Measurements from ENCODE around the gene NCK2. TPM values are rescaled to one million over a fixed set of nuclear protein-coding genes. Genes with fewer than 3 reads are reported as not detected.

The NCK2 gene
- polyA plus RNA-seq, 2 donors = 55.2 to 72.3 TPM

DNA sequence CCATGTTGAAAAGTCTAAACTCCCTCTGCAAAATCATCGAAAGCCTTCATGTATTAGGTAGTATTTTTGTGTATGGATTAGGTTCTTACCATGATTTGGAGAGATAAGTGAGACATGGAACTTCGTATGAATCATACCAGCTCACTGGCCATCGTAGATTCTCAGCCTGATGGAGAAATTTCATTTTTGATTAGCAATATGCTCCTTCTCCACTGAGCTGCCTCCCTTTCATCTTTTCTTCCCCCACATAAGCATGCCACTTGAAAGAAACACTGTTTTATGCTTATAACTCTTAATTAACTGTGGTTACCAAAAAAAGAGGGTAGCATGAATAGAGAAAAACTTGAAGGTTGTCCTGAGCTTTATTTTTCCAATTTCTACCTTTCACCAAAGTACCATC is 111.9 kb downstream of the NCK2 start:
- peaks cover 9 to 21% of the 10 kb centered on the region in 2 donors for H3K4me1 ChIP-seq (ENCODE audit: control insufficient read depth in 2 of 2, insufficient read depth in 2 of 2, low read length in 1 of 2)
- WGBS, 2 donors = 51 to 66% methylated on average over 3 of the region's 3 CpGs
- no peak overlapping the region for H3K4me3 ChIP-seq (ENCODE audit: low read depth in 1 of 2, low read length in 2 of 2)
- no peaks in the 10 kb centered on the region for H3K9me3 ChIP-seq (ENCODE audit: control insufficient read depth in 2 of 2, insufficient read depth in 1 of 2, low read depth in 1 of 2, low read length in 1 of 2)
- peak overlapping the region; percentile 47 to 80 for H3K27ac ChIP-seq (ENCODE audit: low read depth in 2 of 2, low read length in 1 of 2)
- H3K27me3 ChIP-seq (ENCODE audit: control insufficient read depth in 1 of 2, insufficient read depth in 2 of 2, low read length in 2 of 2) = no peaks in the 10 kb centered on the region
- H3K36me3 ChIP-seq (ENCODE audit: control insufficient read depth in 2 of 2, insufficient read depth in 2 of 2, low read length in 1 of 2) = peaks cover 0 to 7% of the 10 kb centered on the region in 2 donors

DNA sequence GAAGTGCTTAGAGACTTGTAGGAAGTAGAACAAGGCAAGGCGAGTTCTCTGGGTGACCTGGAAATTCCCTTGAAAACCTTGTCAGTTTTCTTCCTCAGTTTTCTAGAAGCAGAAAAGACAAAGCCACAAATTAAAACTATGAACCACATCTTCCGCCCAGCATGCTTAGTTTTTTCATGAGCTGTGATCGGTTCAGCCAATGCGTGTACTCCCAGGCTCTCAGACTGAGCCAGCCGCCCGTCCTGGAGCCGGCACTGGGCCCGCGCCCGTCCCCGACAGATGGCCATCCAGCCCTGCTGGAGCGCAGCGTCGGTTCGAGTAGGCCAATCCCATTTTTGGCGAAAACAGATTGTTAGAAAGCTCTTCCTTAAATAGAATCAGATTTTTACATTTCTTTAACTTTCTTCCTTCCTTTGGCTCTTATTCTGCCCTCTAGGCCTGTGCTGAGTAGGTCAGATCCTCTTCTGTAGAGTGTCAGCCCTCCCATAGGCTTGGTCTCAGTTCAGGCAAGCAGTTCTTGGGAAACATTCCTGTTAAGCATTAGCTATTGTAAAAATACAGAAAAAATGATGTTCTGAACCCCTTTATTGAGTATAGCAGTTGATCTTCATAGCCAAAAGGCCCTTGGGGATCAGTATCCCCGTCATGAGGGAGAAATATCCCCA is 112.5 kb downstream of the NCK2 start:
- Histone ChIP-seq H3K4me3 (ENCODE audit: low read depth in 1 of 2, low read length in 2 of 2) (no peak overlapping the region), H3K27ac (ENCODE audit: low read depth in 2 of 2, low read length in 1 of 2) (peak overlapping the region; percentile 53 to 80)

DNA sequence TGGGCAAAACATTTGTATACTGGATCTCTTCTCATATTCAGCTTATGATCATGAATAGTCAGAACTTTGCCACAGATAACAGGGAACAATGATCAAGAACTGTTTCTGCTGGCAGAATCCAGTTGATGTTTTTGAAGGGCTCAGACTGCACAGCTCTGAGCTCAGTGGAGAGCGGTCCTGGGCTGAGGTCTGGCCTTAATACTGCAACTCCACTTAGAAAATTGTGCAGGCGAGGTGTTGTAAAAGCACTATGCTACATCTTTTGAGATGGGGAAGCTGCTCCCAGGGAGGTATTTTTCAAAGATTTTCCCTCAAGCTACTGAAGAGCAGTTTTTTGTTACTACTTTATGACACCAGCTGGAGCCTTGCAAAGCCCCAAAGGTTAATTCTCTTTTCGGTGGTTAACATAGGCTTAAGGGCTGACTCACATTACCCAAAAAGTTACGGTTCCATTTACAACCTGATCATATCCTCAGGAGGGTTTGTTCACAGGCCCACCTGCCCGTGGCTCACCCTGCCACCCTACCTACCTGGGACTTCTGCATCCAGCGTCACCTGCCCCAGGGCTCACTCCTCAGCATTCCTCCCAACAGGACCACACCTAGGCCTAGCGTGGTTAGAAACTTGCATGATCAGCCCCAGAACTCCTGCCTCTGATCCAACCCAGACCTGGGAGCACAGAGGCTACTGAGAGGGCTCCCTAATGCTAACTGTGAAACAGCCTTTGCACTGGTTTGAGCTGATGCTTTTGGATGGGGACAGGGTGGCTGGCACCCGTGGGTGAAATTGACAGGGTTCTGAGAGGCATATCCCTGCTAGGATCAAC is 114.4 kb downstream of the NCK2 start:
- peaks cover 9 to 23% of the 10 kb centered on the region in 2 donors for H3K4me1 ChIP-seq (ENCODE audit: control insufficient read depth in 2 of 2, insufficient read depth in 2 of 2, low read length in 1 of 2)
- no peak overlapping the region for H3K4me3 ChIP-seq (ENCODE audit: low read depth in 1 of 2, low read length in 2 of 2)
- H3K36me3 ChIP-seq (ENCODE audit: control insufficient read depth in 2 of 2, insufficient read depth in 2 of 2, low read length in 1 of 2) = peaks cover 0 to 9% of the 10 kb centered on the region in 2 donors
- no peaks in the 10 kb centered on the region for H3K9me3 ChIP-seq (ENCODE audit: control insufficient read depth in 2 of 2, insufficient read depth in 1 of 2, low read depth in 1 of 2, low read length in 1 of 2)
- WGBS, 2 donors = 52 to 56% methylated on average over 8 of the region's 8 CpGs
- no peaks in the 10 kb centered on the region for H3K27me3 ChIP-seq (ENCODE audit: control insufficient read depth in 1 of 2, insufficient read depth in 2 of 2, low read length in 2 of 2)
- H3K27ac ChIP-seq (ENCODE audit: low read depth in 2 of 2, low read length in 1 of 2) = peak overlapping the region; percentile 64 to 71

More for the DNA sequence above, 112.5 kb downstream of the NCK2 start:
- Histone ChIP-seq H3K4me1 (ENCODE audit: control insufficient read depth in 2 of 2, insufficient read depth in 2 of 2, low read length in 1 of 2) (peaks cover 9 to 20% of the 10 kb centered on the region in 2 donors), H3K27me3 (ENCODE audit: control insufficient read depth in 1 of 2, insufficient read depth in 2 of 2, low read length in 2 of 2) (no peaks in the 10 kb centered on the region), H3K36me3 (ENCODE audit: control insufficient read depth in 2 of 2, insufficient read depth in 2 of 2, low read length in 1 of 2) (peaks cover 0 to 7% of the 10 kb centered on the region in 2 donors), H3K9me3 (ENCODE audit: control insufficient read depth in 2 of 2, insufficient read depth in 1 of 2, low read depth in 1 of 2, low read length in 1 of 2) (no peaks in the 10 kb centered on the region)
- WGBS, 2 donors = 80% methylated on average over 17 of the region's 17 CpGs

DNA sequence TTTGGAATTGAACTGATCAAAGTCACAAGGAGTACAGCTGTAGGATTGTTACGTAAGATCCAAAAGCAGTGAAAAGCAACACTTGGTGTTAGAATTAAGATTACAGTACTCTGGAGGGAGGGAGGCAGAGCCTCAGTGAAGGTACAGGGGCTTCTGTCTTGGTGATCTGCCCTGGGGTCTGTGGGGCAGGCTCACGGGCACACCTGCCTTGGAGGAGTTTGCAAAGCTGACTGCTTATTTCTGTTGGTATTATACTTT is 114.9 kb downstream of the NCK2 start:
- H3K27ac ChIP-seq (ENCODE audit: low read depth in 2 of 2, low read length in 1 of 2) = peak overlapping the region; percentile 64 to 71
- peaks cover 9 to 23% of the 10 kb centered on the region in 2 donors for H3K4me1 ChIP-seq (ENCODE audit: control insufficient read depth in 2 of 2, insufficient read depth in 2 of 2, low read length in 1 of 2)
- H3K4me3 ChIP-seq (ENCODE audit: low read depth in 1 of 2, low read length in 2 of 2) = no peak overlapping the region
- 65 to 88% methylated on average over 2 of the region's 2 CpGs for WGBS, 2 donors
- no peaks in the 10 kb centered on the region for H3K27me3 ChIP-seq (ENCODE audit: control insufficient read depth in 1 of 2, insufficient read depth in 2 of 2, low read length in 2 of 2)
- H3K36me3 ChIP-seq (ENCODE audit: control insufficient read depth in 2 of 2, insufficient read depth in 2 of 2, low read length in 1 of 2) = peaks cover 0 to 9% of the 10 kb centered on the region in 2 donors
- H3K9me3 ChIP-seq (ENCODE audit: control insufficient read depth in 2 of 2, insufficient read depth in 1 of 2, low read depth in 1 of 2, low read length in 1 of 2) = no peaks in the 10 kb centered on the region

DNA sequence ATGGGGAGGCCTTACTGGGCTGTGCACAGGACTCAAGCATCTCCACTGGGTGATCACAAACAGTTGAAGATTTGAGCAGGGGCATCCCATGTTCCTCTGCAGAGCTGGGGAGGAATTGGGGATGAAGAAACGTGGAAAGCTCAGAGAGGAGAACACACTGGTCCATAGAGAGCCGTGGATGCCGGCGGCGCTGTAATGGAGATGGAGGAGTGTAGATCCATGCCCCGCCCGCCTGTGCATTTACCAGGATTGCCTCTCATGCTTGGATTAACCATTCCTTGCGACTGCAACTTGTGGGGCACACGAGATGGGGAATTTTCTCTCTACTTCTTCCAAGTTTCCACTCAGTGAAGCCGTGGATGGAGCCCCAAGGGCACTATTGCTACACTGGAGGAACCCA is 115.9 kb downstream of the NCK2 start:
- H3K27me3 ChIP-seq (ENCODE audit: control insufficient read depth in 1 of 2, insufficient read depth in 2 of 2, low read length in 2 of 2) = no peaks in the 10 kb centered on the region
- WGBS, 2 donors = 93% methylated on average over 10 of the region's 10 CpGs

DNA sequence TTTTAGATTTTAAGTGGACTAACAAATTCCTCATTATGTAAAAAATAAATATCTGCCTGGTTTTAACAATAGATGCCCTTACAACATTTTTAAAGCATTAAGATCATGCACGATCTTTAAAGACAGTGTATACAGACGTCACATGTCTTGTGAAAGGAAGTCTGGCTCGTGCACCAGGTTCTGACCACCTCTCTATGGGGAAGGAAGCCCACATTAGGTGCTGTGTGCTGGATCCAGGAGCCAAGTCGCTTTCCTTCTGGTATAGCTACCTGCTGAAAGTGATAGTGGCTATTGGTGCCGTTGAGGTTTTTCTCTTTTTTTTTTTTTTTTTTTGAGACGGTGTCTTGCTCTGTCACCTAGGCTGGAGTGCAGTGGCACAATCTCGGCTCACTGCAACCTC is 116.5 kb downstream of the NCK2 start:
- peaks cover 10 to 17% of the 10 kb centered on the region in 2 donors for H3K4me1 ChIP-seq (ENCODE audit: control insufficient read depth in 2 of 2, insufficient read depth in 2 of 2, low read length in 1 of 2)
- no peaks in the 10 kb centered on the region for H3K27me3 ChIP-seq (ENCODE audit: control insufficient read depth in 1 of 2, insufficient read depth in 2 of 2, low read length in 2 of 2)
- H3K9me3 ChIP-seq (ENCODE audit: control insufficient read depth in 2 of 2, insufficient read depth in 1 of 2, low read depth in 1 of 2, low read length in 1 of 2) = no peaks in the 10 kb centered on the region
- no peak overlapping the region for H3K4me3 ChIP-seq (ENCODE audit: low read depth in 1 of 2, low read length in 2 of 2)
- H3K36me3 ChIP-seq (ENCODE audit: control insufficient read depth in 2 of 2, insufficient read depth in 2 of 2, low read length in 1 of 2) = peaks cover 0 to 9% of the 10 kb centered on the region in 2 donors
- WGBS, 2 donors = 77 to 79% methylated on average over 6 to 7 of the region's 7 CpGs
- H3K27ac ChIP-seq (ENCODE audit: low read depth in 2 of 2, low read length in 1 of 2) = no peak overlapping the region

More for the DNA sequence above, 115.9 kb downstream of the NCK2 start:
- peaks cover 9 to 18% of the 10 kb centered on the region in 2 donors for H3K4me1 ChIP-seq (ENCODE audit: control insufficient read depth in 2 of 2, insufficient read depth in 2 of 2, low read length in 1 of 2)
- H3K36me3 ChIP-seq (ENCODE audit: control insufficient read depth in 2 of 2, insufficient read depth in 2 of 2, low read length in 1 of 2) = peaks cover 0 to 9% of the 10 kb centered on the region in 2 donors
- no peaks in the 10 kb centered on the region for H3K9me3 ChIP-seq (ENCODE audit: control insufficient read depth in 2 of 2, insufficient read depth in 1 of 2, low read depth in 1 of 2, low read length in 1 of 2)
- no peak overlapping the region for H3K4me3 ChIP-seq (ENCODE audit: low read depth in 1 of 2, low read length in 2 of 2)
- no peak overlapping the region for H3K27ac ChIP-seq (ENCODE audit: low read depth in 2 of 2, low read length in 1 of 2)

DNA sequence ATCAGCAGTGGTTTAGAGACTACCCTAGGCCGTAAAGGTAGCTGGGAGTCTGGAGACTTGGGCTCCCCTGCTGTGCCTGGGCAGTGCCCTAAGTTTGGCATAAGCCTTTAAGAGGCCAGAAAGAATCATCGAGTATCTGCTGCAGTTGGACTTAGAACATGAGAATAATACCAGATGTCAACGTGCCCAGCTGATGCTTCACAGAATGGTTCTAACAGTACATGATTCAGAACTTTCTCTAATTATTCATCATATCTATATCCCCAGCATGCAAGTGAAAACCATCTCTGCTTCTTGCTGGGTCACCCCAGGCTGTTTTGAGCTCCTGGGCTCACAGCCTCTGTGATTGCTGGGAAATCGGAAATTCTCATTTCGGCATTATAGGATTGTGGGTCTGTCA is 118.1 kb downstream of the NCK2 start:
- H3K27ac ChIP-seq (ENCODE audit: low read depth in 2 of 2, low read length in 1 of 2) = no peak overlapping the region
- H3K36me3 ChIP-seq (ENCODE audit: control insufficient read depth in 2 of 2, insufficient read depth in 2 of 2, low read length in 1 of 2) = peaks cover 0 to 9% of the 10 kb centered on the region in 2 donors
- no peaks in the 10 kb centered on the region for H3K9me3 ChIP-seq (ENCODE audit: control insufficient read depth in 2 of 2, insufficient read depth in 1 of 2, low read depth in 1 of 2, low read length in 1 of 2)
- H3K4me1 ChIP-seq (ENCODE audit: control insufficient read depth in 2 of 2, insufficient read depth in 2 of 2, low read length in 1 of 2) = peaks cover 14 to 18% of the 10 kb centered on the region in 2 donors
- no peak overlapping the region for H3K4me3 ChIP-seq (ENCODE audit: low read depth in 1 of 2, low read length in 2 of 2)
- H3K27me3 ChIP-seq (ENCODE audit: control insufficient read depth in 1 of 2, insufficient read depth in 2 of 2, low read length in 2 of 2) = no peaks in the 10 kb centered on the region
- 74 to 77% methylated on average over 5 of the region's 5 CpGs for WGBS, 2 donors

DNA sequence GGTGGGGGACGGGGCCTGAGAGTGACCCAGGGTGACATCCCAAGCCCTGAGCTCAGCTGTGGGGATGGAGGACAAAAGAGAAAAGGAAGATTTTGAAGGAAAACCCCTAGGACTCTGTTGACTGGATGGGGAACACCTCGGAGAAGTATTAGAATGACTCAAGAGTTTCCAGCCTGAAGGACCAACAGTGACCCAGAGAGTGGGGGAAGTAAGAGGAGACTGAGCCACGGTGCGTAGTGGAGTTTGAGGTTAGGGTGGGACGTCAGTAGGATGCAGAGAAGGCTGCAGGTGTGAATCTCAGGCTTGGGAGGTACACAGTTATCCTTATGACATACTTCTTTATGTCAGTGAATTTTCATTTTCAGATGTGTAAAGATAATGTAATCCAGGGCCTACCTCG is 119.5 kb downstream of the NCK2 start:
- 81 to 83% methylated on average over 6 of the region's 6 CpGs for WGBS, 2 donors
- Histone ChIP-seq H3K36me3 (ENCODE audit: control insufficient read depth in 2 of 2, insufficient read depth in 2 of 2, low read length in 1 of 2) (peaks cover 0 to 10% of the 10 kb centered on the region in 2 donors), H3K9me3 (ENCODE audit: control insufficient read depth in 2 of 2, insufficient read depth in 1 of 2, low read depth in 1 of 2, low read length in 1 of 2) (no peaks in the 10 kb centered on the region), H3K27ac (ENCODE audit: low read depth in 2 of 2, low read length in 1 of 2) (no peak overlapping the region), H3K4me3 (ENCODE audit: low read depth in 1 of 2, low read length in 2 of 2) (no peak overlapping the region), H3K27me3 (ENCODE audit: control insufficient read depth in 1 of 2, insufficient read depth in 2 of 2, low read length in 2 of 2) (no peaks in the 10 kb centered on the region), H3K4me1 (ENCODE audit: control insufficient read depth in 2 of 2, insufficient read depth in 2 of 2, low read length in 1 of 2) (peaks cover 17 to 25% of the 10 kb centered on the region in 2 donors)

DNA sequence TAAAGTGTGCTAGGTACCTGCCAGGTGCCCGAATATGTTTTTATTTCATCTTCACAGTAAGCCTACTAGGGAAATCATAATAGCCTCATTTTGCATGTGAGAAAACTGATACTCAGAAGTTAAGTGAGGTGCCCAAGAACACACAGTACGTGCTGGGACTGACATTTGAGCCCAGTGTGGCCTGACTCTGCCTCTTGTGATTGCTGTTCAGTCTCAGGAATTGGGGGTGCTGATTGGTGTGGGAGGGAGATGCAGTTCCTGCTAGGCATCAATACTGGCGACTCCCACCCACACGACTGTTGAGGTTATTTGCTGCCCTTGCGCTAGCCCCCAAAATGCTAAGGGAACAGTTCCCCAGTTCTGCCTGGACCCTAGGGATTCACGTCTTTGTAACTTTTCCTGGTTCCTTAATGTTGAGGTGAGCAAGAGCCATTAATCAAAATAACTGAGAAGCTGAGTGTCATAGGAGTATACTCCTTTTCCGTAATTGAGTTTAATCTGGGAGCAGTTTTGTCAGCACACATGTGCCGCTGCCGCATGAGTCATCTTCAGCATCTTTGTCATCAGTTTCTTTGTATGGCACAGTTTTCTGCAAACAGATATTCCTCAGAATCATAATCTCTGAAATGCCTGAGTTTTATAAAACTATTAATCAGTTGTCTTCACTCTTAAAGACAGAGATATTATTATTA is 120.7 kb downstream of the NCK2 start:
- no peaks in the 10 kb centered on the region for H3K27me3 ChIP-seq (ENCODE audit: control insufficient read depth in 1 of 2, insufficient read depth in 2 of 2, low read length in 2 of 2)
- no peaks in the 10 kb centered on the region for H3K9me3 ChIP-seq (ENCODE audit: control insufficient read depth in 2 of 2, insufficient read depth in 1 of 2, low read depth in 1 of 2, low read length in 1 of 2)
- no peak overlapping the region for H3K4me3 ChIP-seq (ENCODE audit: low read depth in 1 of 2, low read length in 2 of 2)
- H3K4me1 ChIP-seq (ENCODE audit: control insufficient read depth in 2 of 2, insufficient read depth in 2 of 2, low read length in 1 of 2) = peaks cover 11 to 28% of the 10 kb centered on the region in 2 donors
- H3K27ac ChIP-seq (ENCODE audit: low read depth in 2 of 2, low read length in 1 of 2) = peak overlapping the region in 1 of 2 donors; percentile 73
- peaks cover 0 to 13% of the 10 kb centered on the region in 2 donors for H3K36me3 ChIP-seq (ENCODE audit: control insufficient read depth in 2 of 2, insufficient read depth in 2 of 2, low read length in 1 of 2)
- WGBS, 2 donors = 75 to 81% methylated on average over 9 of the region's 9 CpGs

Measured in esophagus (tissue), 2 donors.